GM18870 (cell line): ENCODE data around the gene PARP15.
"Not testable (repeated sequence)": the region's sequence is repeated elsewhere in the genome, so short reads cannot be mapped to it uniquely, and the experiment has no call there.

ENCODE experiments used
- ATAC-seq: cut with Tn5 transposase; IDR thresholded peaks from one replicate; pipeline ENCODE4 v1.9.1; 2021; ENCODE audit warnings: moderate library complexity; ENCODE audit not compliant: unreplicated experiment

Gene PARP15

GRCh38 chr3:122662505-122662904, 85.1 kb downstream of the PARP15 start:
- no peak for ATAC-seq

GRCh38 chr3:122665226-122665786, 87.9 kb downstream of the PARP15 start:
- no peak for ATAC-seq

- ATAC-seq: no peak
These were observed 88.4 kb downstream of the PARP15 start for GRCh38 chr3:122665881-122666280.

GRCh38 chr3:122668930-122669730, 91.7 kb downstream of the PARP15 start:
- ATAC-seq: no peak

- ATAC-seq: no peak
These were observed 94.1 kb downstream of the PARP15 start for GRCh38 chr3:122671553-122671952.

GRCh38 chr3:122674339-122674738, 96.9 kb downstream of the PARP15 start:
- ATAC-seq: no peak

- no peak for ATAC-seq
These were observed 99.3 kb downstream of the PARP15 start for GRCh38 chr3:122676759-122677158.

GRCh38 chr3:122677216-122677615, 99.8 kb downstream of the PARP15 start:
- ATAC-seq: no peak

- no peak for ATAC-seq
These were observed 101.1 kb downstream of the PARP15 start for GRCh38 chr3:122678506-122678905.

- no peak for ATAC-seq
These were observed 101.8 kb downstream of the PARP15 start for GRCh38 chr3:122679085-122679881.

GRCh38 chr3:122679882-122680474, 102.5 kb downstream of the PARP15 start:
- peak; percentile 11 for ATAC-seq

- peak; percentile 41 for ATAC-seq
These were observed 103.2 kb downstream of the PARP15 start, which contains the start of gene PARP14 for GRCh38 chr3:122680475-122681283. Gene PARP14 (plus strand): TSS chr3:122680839. CDS start chr3:122680884, 45 bp downstream.

- no peak for ATAC-seq
These were observed 104.0 kb downstream of the PARP15 start for GRCh38 chr3:122681284-122681973.

- no peak for ATAC-seq
These were observed 104.5 kb downstream of the PARP15 start for GRCh38 chr3:122681974-122682409.

- ATAC-seq: not testable (repeated sequence)
These were observed 105.4 kb downstream of the PARP15 start for GRCh38 chr3:122682778-122683411.

- ATAC-seq: no peak
These were observed 109.8 kb downstream of the PARP15 start for GRCh38 chr3:122687298-122687697.
